Dedifferentiated amniotic fluid mesenchymal stem cell (primary cell): ENCODE results near the gene GSTA3.
A peak's percentile ranks its signal among the peaks of the same experiment; 100 is the strongest.
"Not testable (repeated sequence)": the region's sequence is repeated elsewhere in the genome, so short reads cannot be mapped to it uniquely, and the experiment has no call there.

Experiments
- DNase-seq: peaks from one replicate; pipeline ENCODE4 v3.0.0-alpha.2; 2016; ENCODE audit errors: extremely low spot score

Gene GSTA3

GRCh38 chr6:52910091-52910490 lies 593 bp upstream of the GSTA3 start:
- DNase-seq = no peak

DNA sequence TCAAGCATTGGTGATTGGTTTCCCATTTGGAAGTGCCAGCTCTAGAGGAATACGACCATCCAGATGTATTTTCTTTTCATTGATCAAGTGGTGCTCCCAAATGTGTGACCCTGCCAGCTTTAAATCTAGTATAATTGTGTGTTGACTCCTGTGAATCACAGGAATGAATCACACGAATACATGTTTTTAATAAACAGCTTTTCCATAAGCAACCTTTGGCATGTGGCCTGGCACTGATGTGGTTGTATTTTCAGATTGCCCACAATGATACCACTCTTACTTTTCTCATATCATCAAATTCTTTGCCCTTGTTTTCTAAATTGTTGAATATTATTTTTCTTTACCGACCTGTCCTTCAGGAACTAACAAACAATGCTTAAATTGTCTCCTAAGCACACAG lies 367 bp downstream of the GSTA3 start:
- DNase-seq = no peak

DNA sequence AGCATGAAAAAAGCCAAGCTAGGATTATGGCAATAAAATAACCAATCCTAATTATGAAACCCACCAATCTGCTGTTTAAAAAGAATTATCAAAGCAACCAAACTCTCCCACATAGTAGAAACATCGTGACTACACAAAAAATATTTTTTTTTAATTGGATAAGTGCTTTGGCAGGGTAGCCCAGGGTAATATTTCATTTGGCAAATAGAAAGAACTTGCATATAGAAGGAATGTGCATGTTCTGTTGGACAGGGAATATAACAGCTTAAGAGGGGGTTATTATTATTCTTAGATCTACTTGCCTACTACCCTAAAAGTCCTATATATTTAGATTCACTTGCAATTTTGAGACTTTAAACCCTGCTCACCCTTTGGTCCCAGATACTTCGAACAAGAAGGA lies 972 bp downstream of the GSTA3 start:
- no peak for DNase-seq

GRCh38 chr6:52904562-52905279 lies 4.8 kb downstream of the GSTA3 start:
- DNase-seq = no peak

DNA sequence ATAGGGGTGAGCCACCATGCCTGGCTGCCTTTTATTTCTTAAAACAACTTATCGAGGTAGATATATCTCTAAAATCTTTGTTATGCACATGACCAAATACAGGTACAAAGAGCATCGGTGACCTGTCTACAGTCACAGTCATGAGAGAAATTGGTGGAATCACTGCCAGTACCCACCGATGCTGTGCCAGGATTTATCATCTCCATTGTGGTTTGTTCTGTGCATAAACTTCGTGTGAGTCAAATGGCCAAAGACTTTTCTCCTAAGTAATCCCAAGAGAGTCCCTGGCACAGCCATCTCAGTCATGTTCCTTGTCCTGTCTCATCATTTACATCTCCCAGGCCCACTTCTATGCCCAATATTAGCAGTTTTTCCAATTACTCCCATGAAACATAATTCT lies 9.0 kb downstream of the GSTA3 start:
- DNase-seq = no peak

DNA sequence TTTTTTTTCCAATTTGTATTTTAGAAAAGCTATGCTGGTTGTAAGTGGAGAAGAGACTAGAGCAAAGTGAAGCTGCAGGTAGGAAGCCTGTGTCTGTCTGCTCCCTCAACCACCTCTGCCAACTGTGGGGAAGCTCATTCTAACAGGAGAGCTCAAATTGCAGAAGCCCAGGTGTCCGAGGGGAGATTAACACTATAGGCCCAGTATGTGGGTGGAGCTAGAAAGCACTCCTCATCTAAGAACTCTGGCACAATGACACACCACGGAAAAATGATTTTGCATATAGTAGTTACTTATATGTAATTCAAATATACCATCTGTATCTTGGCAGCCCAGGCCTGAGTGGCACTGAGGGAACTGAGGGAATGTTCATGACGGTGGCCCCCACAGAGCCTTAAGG lies 13.7 kb downstream of the GSTA3 start:
- DNase-seq = not testable (repeated sequence)

- DNase-seq = no peak
Observed at GRCh38 chr6:52894285-52894684, 15.2 kb downstream of the GSTA3 start.

GRCh38 chr6:52893803-52894202 lies 15.7 kb downstream of the GSTA3 start:
- no peak for DNase-seq

DNA sequence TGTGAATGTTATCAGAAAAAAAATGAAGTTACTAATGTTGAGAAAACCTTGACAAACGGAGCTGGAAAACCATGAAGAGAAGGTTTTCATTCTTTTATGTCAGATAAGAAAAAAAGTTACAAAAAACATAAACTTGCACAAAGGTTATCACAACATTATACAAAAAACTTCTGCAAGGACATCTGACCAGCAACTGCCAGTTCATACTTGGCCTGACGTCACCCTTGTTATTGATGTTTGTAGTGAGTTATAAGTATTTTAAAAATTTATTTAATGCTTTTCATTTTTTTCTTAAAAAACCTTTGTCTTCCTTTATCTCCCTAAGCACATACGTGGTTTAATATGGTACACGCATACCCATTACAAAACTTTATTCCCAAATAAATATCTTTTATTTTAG lies 16.3 kb downstream of the GSTA3 start:
- DNase-seq = no peak

DNA sequence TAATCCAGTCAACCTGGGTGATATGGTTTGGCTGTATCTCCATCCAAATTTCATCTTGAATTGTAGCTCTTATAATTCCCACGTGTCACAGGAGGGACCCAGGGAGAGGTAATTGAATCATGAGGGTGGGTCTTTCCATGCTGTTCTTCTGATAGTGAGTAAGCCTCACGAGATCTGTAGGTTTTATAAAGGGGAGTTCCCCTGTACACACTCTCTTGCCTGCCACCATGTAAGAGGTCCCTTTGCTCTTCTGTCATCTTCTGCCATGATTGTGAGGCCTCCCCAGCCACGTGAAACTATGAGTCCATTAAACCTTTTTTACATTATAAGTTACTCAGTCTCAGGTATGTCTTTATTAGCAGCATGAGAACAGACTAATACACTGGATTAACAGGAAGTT lies 19.5 kb downstream of the GSTA3 start:
- DNase-seq = no peak

- DNase-seq = no peak
Observed at GRCh38 chr6:52887910-52888524, 21.5 kb downstream of the GSTA3 start.

DNA sequence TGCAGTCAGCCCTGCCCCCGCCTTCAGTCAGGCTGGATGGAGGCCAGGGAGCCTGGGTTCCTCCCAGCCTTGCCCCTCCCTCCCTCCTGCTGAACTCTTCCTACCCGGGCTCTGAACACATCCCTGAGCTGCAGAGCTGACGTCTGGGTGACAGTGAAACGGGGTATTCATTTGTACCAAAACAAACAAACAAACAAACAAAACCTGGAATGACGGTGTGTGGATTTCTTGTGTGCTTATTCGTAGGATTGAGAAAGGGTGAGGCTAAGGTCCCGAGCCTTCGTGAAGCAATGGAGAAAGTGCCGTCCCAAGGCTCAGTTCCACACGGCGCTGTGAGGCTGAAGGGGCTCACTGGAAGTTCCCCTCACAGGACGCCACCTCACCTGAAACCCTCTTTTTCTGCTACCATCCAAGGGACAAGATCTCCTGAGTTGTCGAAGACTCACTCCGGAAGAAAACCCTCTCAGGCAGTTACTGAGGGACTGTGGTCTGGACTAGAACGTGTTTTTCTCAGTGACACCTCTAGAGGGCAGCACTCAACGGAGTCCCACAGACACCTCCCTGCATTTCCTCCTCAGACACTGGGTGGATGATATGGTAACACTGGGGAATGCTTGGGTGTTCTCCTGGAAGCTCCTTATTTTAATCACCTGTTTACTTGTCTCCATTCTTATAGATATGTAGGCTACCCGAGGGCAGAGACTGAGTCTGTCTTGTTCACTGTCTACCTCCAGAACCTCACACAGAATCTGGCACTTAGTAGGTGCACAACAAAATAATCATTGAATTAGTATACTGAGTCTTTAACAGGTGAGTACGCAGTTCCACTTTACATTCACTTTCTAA lies 27.3 kb downstream of the GSTA3 start:
- DNase-seq = peak; percentile 62

- no peak for DNase-seq
Observed at GRCh38 chr6:52881662-52881995, 27.9 kb downstream of the GSTA3 start.

DNA sequence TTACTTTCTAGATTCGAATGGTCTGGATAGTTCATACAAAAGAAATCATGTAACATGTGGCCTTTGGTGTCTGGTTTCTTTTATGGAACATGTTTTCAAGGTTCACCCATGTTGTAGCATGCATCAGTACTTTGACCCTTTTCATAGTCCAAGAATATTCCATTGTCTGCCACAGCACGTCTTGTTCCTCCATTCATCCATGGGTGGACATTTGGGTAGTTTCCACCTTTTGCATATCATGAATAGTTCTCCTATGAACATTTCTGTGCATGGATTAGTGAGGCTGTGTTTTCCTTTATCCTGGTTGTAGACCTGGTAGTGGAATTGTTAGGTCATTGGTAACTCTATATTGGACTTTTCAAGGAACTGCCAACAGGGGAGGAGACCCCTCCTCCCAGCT lies 31.7 kb downstream of the GSTA3 start:
- no peak for DNase-seq

GRCh38 chr6:52877168-52877567 lies 32.3 kb downstream of the GSTA3 start:
- peak; percentile 68 for DNase-seq

DNA sequence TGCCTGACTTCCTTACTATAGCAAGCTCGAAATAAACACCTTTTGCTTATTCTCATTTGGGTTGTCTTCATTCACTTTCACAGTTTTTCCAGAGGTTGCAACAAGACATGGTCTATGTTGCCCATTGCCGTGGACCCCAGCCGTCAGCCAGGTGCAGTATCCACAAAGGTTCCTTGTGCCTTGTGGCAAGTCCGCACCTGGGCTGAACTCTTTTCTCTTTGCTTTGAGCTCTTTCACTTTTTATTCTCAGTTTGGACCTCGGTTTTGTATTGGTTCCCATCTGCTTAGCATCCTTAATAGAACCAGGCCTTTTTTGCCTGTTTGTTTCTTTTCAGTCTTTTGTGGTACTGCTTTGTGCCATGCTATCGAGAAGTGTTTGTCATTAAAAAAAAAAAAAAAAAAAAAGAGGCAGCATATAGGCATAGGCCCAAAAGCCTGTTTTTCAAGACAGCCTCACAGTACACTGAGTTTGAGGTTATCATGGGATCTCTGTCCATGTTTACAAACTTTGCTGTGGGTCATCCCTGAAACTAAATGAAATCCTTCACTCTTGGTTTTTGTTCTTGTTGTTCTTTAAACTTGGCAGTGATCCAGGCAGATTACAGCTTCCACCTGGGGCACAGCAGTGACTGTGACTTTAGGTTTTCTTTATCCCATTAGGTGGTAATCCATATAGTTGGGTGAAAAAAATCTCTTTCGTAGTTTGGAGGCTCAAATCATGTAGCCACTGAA lies 33.3 kb downstream of the GSTA3 start:
- DNase-seq = no peak

DNA sequence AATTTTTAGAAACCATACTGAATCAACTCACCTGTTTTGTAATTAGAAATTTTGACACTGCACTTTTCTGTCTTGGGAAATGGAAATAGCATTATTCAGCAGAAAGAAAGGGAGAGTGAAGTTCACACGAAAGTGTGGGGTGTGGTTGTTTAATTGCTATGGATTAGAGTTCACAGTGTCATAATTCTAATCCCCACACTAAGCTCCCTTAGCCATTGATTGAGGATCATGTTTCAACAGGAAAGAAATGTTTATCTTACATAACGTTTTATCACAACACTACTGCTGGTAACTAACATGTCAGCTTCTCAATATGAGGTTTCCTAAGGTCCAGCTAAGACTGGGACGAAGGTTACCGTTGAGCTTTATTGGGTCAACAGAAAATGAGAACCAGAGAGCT lies 37.5 kb downstream of the GSTA3 start:
- no peak for DNase-seq

- DNase-seq = no peak
Observed at GRCh38 chr6:52871621-52872020, 37.9 kb downstream of the GSTA3 start.

DNA sequence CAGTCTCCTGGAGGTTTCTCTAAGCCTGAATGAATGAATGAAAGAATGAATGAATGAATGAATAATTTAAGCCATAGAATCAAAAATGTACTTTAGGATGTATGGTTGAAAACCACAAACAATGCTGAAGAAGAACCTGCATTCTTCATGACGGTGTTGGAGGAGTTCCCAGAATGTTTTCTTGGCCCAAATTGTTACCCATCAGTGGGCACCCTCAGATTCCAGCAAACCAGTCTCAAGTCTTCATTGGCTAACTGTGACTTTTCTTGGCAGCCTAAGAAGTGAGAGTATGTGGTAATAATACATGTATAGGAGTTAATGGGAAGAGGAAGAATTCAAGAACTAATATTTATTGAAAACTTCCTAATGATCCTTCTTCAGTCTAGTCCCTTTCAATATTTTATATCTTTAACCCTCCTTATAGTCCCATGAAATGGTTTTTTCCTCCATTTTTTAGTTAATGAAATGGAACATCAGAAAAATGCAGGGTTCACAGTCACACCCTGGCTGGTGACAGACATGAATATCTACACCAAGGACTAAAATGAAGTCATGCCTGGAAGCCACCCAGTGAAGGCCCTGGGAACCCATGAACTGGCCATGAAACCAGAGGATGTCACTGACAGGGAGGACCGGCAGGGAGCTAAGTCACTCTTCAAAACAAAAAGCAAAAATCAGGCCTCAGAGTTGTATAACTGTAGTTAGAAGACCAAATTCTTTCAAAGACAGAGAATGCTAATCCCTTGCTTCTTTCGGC lies 39.0 kb downstream of the GSTA3 start:
- not testable (repeated sequence) for DNase-seq

GRCh38 chr6:52868899-52869298 lies 40.6 kb downstream of the GSTA3 start:
- not testable (repeated sequence) for DNase-seq

DNA sequence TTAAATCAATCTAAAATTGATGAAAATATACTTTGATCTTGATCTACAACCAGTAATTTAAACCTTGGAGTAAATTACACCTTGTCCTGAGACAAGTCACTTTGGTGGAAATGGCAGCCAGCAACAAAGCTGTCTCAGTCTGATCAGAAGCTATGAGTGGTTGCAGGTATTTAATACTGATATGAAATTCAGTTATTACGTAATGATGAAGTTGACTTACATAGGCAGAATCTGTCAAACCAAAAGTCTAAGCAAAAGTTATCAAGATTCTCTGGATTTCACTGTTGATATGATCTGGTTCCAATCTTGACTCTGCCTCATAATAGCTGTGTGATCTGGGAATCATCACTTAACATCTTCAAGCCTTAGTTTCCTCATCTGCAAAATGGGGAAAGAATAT lies 41.3 kb downstream of the GSTA3 start:
- no peak for DNase-seq

- DNase-seq = not testable (repeated sequence)
Observed at GRCh38 chr6:52861151-52861550, 48.3 kb downstream of the GSTA3 start.
